SK-N-SH (cell line): Measurements from ENCODE around the gene BEX4.

ENCODE experiments used
- CTCF ChIP-seq: fragments of 200-600 bp; sonication (generic); IDR thresholded peaks from 2 replicates; pipeline ENCODE4 v1.6.1; 2017; ENCODE audit warnings: antibody characterized with exemption, mild to moderate bottlenecking, moderate library complexity
- FOSL2 ChIP-seq: IDR thresholded peaks from 2 replicates; pipeline ENCODE4 v1.4.0; 2012; ENCODE audit warnings: low read depth, mild to moderate bottlenecking, moderate library complexity, borderline replicate concordance
- NFIC ChIP-seq: IDR thresholded peaks from 2 replicates; pipeline ENCODE4 v1.4.0; 2012; ENCODE audit warnings: borderline replicate concordance
- POLR2AphosphoS5 ChIP-seq: IDR thresholded peaks from 2 replicates; pipeline ENCODE4 v1.6.1; 2012; ENCODE audit warnings: low read depth, low read length
- RAD21 ChIP-seq: IDR thresholded peaks from 2 replicates; pipeline ENCODE4 v1.6.1; 2012; ENCODE audit warnings: mild to moderate bottlenecking, low read length
- REST ChIP-seq: IDR thresholded peaks from 2 replicates; pipeline ENCODE4 v1.6.1; 2012; ENCODE audit warnings: mild to moderate bottlenecking, low read depth, low read length, moderate library complexity

GRCh38 chrX:103215425-103215991 lies 600 bp downstream of the BEX4 start:
- TF ChIP-seq CTCF (no peak), FOSL2 (no peak), POLR2AphosphoS5 (no peak), REST (no peak), NFIC (no peak), RAD21 (no peak)
